Fibroblast of mammary gland (primary cell): ENCODE data around the gene AP1G1.
A peak's percentile ranks its signal among the peaks of the same experiment; 100 is the strongest.
"Not testable (repeated sequence)": the region's sequence is repeated elsewhere in the genome, so short reads cannot be mapped to it uniquely, and the experiment has no call there.

Experiments
- DNase-seq: peaks from one replicate; pipeline ENCODE4 v3.0.0-alpha.2; 2010; ENCODE audit warnings: low read depth
- H3K4me3 ChIP-seq: 2 replicates; pipeline ENCODE4 v1.5.1; 2011; ENCODE audit warnings: low read depth, mild to moderate bottlenecking, low read length, moderate library complexity; ENCODE audit not compliant: control insufficient read depth
- CTCF ChIP-seq: conservative IDR thresholded peaks from 2 replicates; pipeline ENCODE4 v1.5.1; 2011; ENCODE audit warnings: low read depth, low read length, inconsistent platforms; ENCODE audit not compliant: control insufficient read depth, insufficient read depth

The AP1G1 gene

GRCh38 chr16:71792176-71792575 lies 16.5 kb downstream of the AP1G1 start:
- peak; percentile 23 for DNase-seq
- no peak overlapping the region for H3K4me3 ChIP-seq
- no peak for TF ChIP-seq CTCF

- DNase-seq = not testable (repeated sequence)
Measured at GRCh38 chr16:71790329-71790728, 18.3 kb downstream of the AP1G1 start.

GRCh38 chr16:71789136-71789535 lies 19.5 kb downstream of the AP1G1 start:
- no peak for DNase-seq
- H3K4me3 ChIP-seq = no peak overlapping the region
- no peak for TF ChIP-seq CTCF

More at GRCh38 chr16:71790329-71790728, 18.3 kb downstream of the AP1G1 start:
- not testable (repeated sequence) for H3K4me3 ChIP-seq

- no peak for DNase-seq
- no peak for TF ChIP-seq CTCF
- H3K4me3 ChIP-seq = no peak overlapping the region
Measured at GRCh38 chr16:71788578-71788977, 20.1 kb downstream of the AP1G1 start.

- not testable (repeated sequence) for DNase-seq, H3K4me3 ChIP-seq
Measured at GRCh38 chr16:71785143-71785542, 23.5 kb downstream of the AP1G1 start.

- DNase-seq = no peak
- TF ChIP-seq CTCF = no peak
- no peak overlapping the region for H3K4me3 ChIP-seq
Measured at GRCh38 chr16:71784093-71784492, 24.5 kb downstream of the AP1G1 start.

- DNase-seq = peak; percentile 16
- H3K4me3 ChIP-seq = no peak overlapping the region
- no peak for TF ChIP-seq CTCF
Measured at GRCh38 chr16:71781741-71782140, 26.9 kb downstream of the AP1G1 start.

GRCh38 chr16:71780521-71781089 lies 28.0 kb downstream of the AP1G1 start:
- no peak for DNase-seq
- no peak for TF ChIP-seq CTCF

More at GRCh38 chr16:71780521-71781089, 28.0 kb downstream of the AP1G1 start:
- no peak overlapping the region for H3K4me3 ChIP-seq
